GM15510 (cell line): ENCODE data around the gene ENOX1.

Source experiments
- POLR2A ChIP-seq: IDR thresholded peaks from 3 replicates; pipeline ENCODE4 v1.6.1; 2011; ENCODE audit warnings: borderline replicate concordance; ENCODE audit not compliant: insufficient read length; ENCODE audit errors: extremely low read depth

Gene ENOX1

GRCh38 chr13:43731296-43731695 is 55.5 kb downstream of the ENOX1 start:
- TF ChIP-seq POLR2A = no peak

- TF ChIP-seq POLR2A = no peak
Observed at GRCh38 chr13:43730642-43731041, 56.1 kb downstream of the ENOX1 start.

GRCh38 chr13:43728421-43728820 is 58.4 kb downstream of the ENOX1 start:
- no peak for TF ChIP-seq POLR2A

- TF ChIP-seq POLR2A = no peak
Observed at GRCh38 chr13:43727856-43728255, 58.9 kb downstream of the ENOX1 start.

GRCh38 chr13:43725460-43725859 is 61.3 kb downstream of the ENOX1 start:
- TF ChIP-seq POLR2A = no peak

GRCh38 chr13:43720780-43721397 is 65.9 kb downstream of the ENOX1 start:
- TF ChIP-seq POLR2A = no peak

GRCh38 chr13:43698758-43699157 is 88.0 kb downstream of the ENOX1 start:
- TF ChIP-seq POLR2A = no peak

GRCh38 chr13:43698009-43698408 is 88.8 kb downstream of the ENOX1 start:
- no peak for TF ChIP-seq POLR2A

GRCh38 chr13:43697323-43697722 is 89.4 kb downstream of the ENOX1 start:
- no peak for TF ChIP-seq POLR2A

- TF ChIP-seq POLR2A = no peak
Observed at GRCh38 chr13:43694146-43694664, 92.6 kb downstream of the ENOX1 start.

GRCh38 chr13:43693639-43694038 is 93.1 kb downstream of the ENOX1 start:
- TF ChIP-seq POLR2A = no peak

GRCh38 chr13:43688227-43688907 is 98.4 kb downstream of the ENOX1 start:
- no peak for TF ChIP-seq POLR2A

- no peak for TF ChIP-seq POLR2A
Observed at GRCh38 chr13:43687038-43687437, 99.7 kb downstream of the ENOX1 start.

GRCh38 chr13:43686557-43686956 is 100.2 kb downstream of the ENOX1 start:
- TF ChIP-seq POLR2A = no peak

GRCh38 chr13:43684963-43685725 is 101.6 kb downstream of the ENOX1 start:
- TF ChIP-seq POLR2A = no peak
